OCI-LY7 (cell line): ENCODE measurements around the gene ZSCAN23. TPM values are rescaled to one million over a fixed set of nuclear protein-coding genes. Genes with fewer than 3 reads are reported as not detected.

Source experiments
- BruUV-seq: library from RNA; stranded (reverse); fragments of 400-500 nt; replicated peaks from 2 replicates; lab custom pipeline; 2021; lab: Mats Ljungman, UMichigan
- CTCF ChIA-PET: fragments of 300-600 bp; sonication (Branson Sonifier 250); formaldehyde crosslinking; loops from one replicate; lab custom pipeline; 2022; ENCODE audit warnings: antibody characterized with exemption; ENCODE audit not compliant: unreplicated experiment; lab: Charles Lee
- POLR2A ChIA-PET: fragments of 300-600 bp; sonication (Branson Sonifier 250); formaldehyde crosslinking; loops from one replicate; lab custom pipeline; 2022; ENCODE audit warnings: antibody characterized with exemption; lab: Charles Lee
- DNase-seq: peaks from one replicate; pipeline ENCODE4 v3.0.0-alpha.2; 2015; ENCODE audit warnings: low spot score
- H2AFZ ChIP-seq: fragments of 200-600 bp; sonication (generic), shearing (Covaris generic); 2 replicates; pipeline ENCODE4 v1.6.1; 2014; ENCODE audit warnings: mild to moderate bottlenecking, antibody characterized with exemption, low read length, moderate library complexity
- H3K27ac ChIP-seq: fragments of 200-600 bp; sonication (generic); 2 replicates; pipeline ENCODE4 v1.5.1; 2014; ENCODE audit warnings: mixed run types, low read depth, mild to moderate bottlenecking, moderate library complexity, low read length, inconsistent platforms; ENCODE audit not compliant: poor library complexity, severe bottlenecking
- H3K36me3 ChIP-seq: fragments of 200-600 bp; sonication (generic); 2 replicates; pipeline ENCODE4 v1.6.1; 2014; ENCODE audit warnings: mild to moderate bottlenecking, antibody characterized with exemption, low read length, moderate library complexity, mixed read lengths; ENCODE audit not compliant: insufficient read depth
- H3K4me1 ChIP-seq: fragments of 200-600 bp; sonication (generic); 2 replicates; pipeline ENCODE4 v1.5.1; 2014; ENCODE audit warnings: mild to moderate bottlenecking, low read length; ENCODE audit not compliant: insufficient read depth, poor library complexity, severe bottlenecking
- H3K4me2 ChIP-seq: fragments of 200-600 bp; sonication (generic); 2 replicates; pipeline ENCODE4 v1.6.1; 2014; ENCODE audit warnings: mild to moderate bottlenecking, low read length
- H3K4me3 ChIP-seq: fragments of 200-600 bp; sonication (generic); 2 replicates; pipeline ENCODE4 v1.5.1; 2014; ENCODE audit warnings: mild to moderate bottlenecking, low read depth, low read length; ENCODE audit not compliant: poor library complexity, severe bottlenecking
- H3K79me2 ChIP-seq: fragments of 200-600 bp; sonication (generic); 2 replicates; pipeline ENCODE4 v1.6.1; 2016; ENCODE audit warnings: low read depth, mild to moderate bottlenecking, low read length, moderate library complexity, mixed read lengths; ENCODE audit not compliant: insufficient read depth
- H3K9me2 ChIP-seq: fragments of 200-600 bp; sonication (generic); 2 replicates; pipeline ENCODE4 v1.6.1; 2016; ENCODE audit warnings: mild to moderate bottlenecking, low read length, mixed read lengths; ENCODE audit not compliant: insufficient read depth
- H3K9me3 ChIP-seq: fragments of 200-600 bp; sonication (generic); 2 replicates; pipeline ENCODE4 v1.6.1; 2014; ENCODE audit warnings: mild to moderate bottlenecking, mixed run types, low read length, mixed read lengths
- H4K20me1 ChIP-seq: fragments of 200-600 bp; sonication (generic); 2 replicates; pipeline ENCODE4 v1.6.1; 2014; ENCODE audit warnings: mild to moderate bottlenecking, antibody characterized with exemption, low read length, moderate library complexity, mixed read lengths; ENCODE audit not compliant: insufficient read depth
- CTCF ChIP-seq: fragments of 200-600 bp; sonication (generic); conservative IDR thresholded peaks from 2 replicates; pipeline ENCODE4 v1.5.1; 2014; ENCODE audit warnings: mild to moderate bottlenecking, antibody characterized with exemption, low read length, moderate library complexity, mixed read lengths
- EZH2phosphoT487 ChIP-seq: fragments of 200-600 bp; sonication (generic); IDR thresholded peaks from 2 replicates; pipeline ENCODE4 v1.6.1; 2018; ENCODE audit warnings: low read depth, borderline replicate concordance, mild to moderate bottlenecking, mixed run types, antibody characterized with exemption, low read length, moderate library complexity, mixed read lengths
- intact Hi-C: fragments of 100-400 bp; cut with micrococcal nuclease; formaldehyde crosslinking; loops from one replicate; pipeline ENCODE4 v1.10.0; 2022; ENCODE audit not compliant: unreplicated experiment
- total RNA-seq, 2 experiments: library from RNA; depleted of rRNA in 1 of 2; stranded (reverse); fragments of >200 nt in 1 of 2; shearing (Covaris generic) in 1 of 2; gene quantifications; 2 replicates each; pipeline ENCODE4 v1.2.3, GENCODE V29; 2014 to 2022

ZSCAN23 gene
- total RNA-seq, 2 experiments from 2014 or later: not detected

GRCh38 chr6:28485482-28485881 is 42.2 kb upstream of the ZSCAN23 start:
- CTCF ChIA-PET: no interaction called here
- intact Hi-C loops: no loop called here

GRCh38 chr6:28480253-28480932 is 37.1 kb upstream of the ZSCAN23 start:
- DNase-seq: no peak
- Histone ChIP-seq H3K9me2 (no peaks in the 10 kb centered on the region), H3K4me2 (no peak overlapping the region), H3K79me2 (no peaks in the 10 kb centered on the region), H3K4me1 (no peaks in the 10 kb centered on the region), H2AFZ (no peak overlapping the region), H3K27ac (no peak overlapping the region), H4K20me1 (no peaks in the 10 kb centered on the region), H3K36me3 (no peaks in the 10 kb centered on the region), H3K9me3 (no peaks in the 10 kb centered on the region), H3K4me3 (no peak overlapping the region)
- ChIA-PET CTCF (no interaction called here), POLR2A (no interaction called here)
- BruUV-seq: no TSS peak
- intact Hi-C loops: no loop called here
- no peak for TF ChIP-seq EZH2phosphoT487
- TF ChIP-seq CTCF: no peak

More at GRCh38 chr6:28485482-28485881, 42.2 kb upstream of the ZSCAN23 start:
- H3K4me2 ChIP-seq: no peak overlapping the region
- H2AFZ ChIP-seq: no peak overlapping the region
- H3K4me3 ChIP-seq: no peak overlapping the region
- DNase-seq: no peak
- no peaks in the 10 kb centered on the region for H3K36me3 ChIP-seq
- H4K20me1 ChIP-seq: no peaks in the 10 kb centered on the region
- H3K9me3 ChIP-seq: no peaks in the 10 kb centered on the region
- H3K4me1 ChIP-seq: no peaks in the 10 kb centered on the region
- BruUV-seq: no TSS peak
- POLR2A ChIA-PET: no interaction called here
- H3K27ac ChIP-seq: no peak overlapping the region
- no peaks in the 10 kb centered on the region for H3K9me2 ChIP-seq
- TF ChIP-seq EZH2phosphoT487 (no peak), CTCF (no peak)
- no peaks in the 10 kb centered on the region for H3K79me2 ChIP-seq

DNA sequence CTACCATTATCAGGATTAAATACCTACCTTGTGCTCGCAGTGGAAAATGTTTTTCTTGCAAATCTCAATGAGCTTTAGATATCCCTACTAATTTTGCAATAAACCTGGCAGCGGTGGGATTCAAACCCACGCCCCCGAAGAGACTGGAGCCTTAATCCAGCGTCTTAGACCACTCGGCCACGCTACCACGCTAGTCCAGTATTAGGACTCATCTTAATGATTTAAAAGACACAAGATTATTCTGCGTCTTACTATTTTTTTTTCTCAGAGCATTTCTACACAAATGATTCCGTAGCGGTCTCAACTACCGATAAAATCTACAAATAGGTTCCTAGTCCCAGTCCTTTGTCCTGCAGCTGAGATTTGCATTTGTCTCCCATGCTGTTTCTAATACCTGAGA is 35.2 kb upstream of the ZSCAN23 start:
- DNase-seq: no peak
- Histone ChIP-seq H3K36me3 (no peaks in the 10 kb centered on the region), H3K79me2 (no peaks in the 10 kb centered on the region), H3K4me1 (no peaks in the 10 kb centered on the region), H2AFZ (no peak overlapping the region), H4K20me1 (no peaks in the 10 kb centered on the region), H3K4me2 (no peak overlapping the region), H3K9me2 (no peaks in the 10 kb centered on the region), H3K27ac (no peak overlapping the region), H3K9me3 (no peaks in the 10 kb centered on the region), H3K4me3 (no peak overlapping the region)
- no peak for TF ChIP-seq EZH2phosphoT487
- no peak for TF ChIP-seq CTCF
- BruUV-seq: no TSS peak
- POLR2A ChIA-PET: no interaction called here
- CTCF ChIA-PET: no interaction called here
- intact Hi-C loops: no loop called here
